HG03045 (cell line): Measurements from ENCODE around the gene EFEMP1.

Experiments used
- ATAC-seq: cut with Tn5 transposase; IDR thresholded peaks from one replicate; pipeline ENCODE4 v1.9.1; 2021; ENCODE audit warnings: mild to moderate bottlenecking, moderate library complexity; ENCODE audit not compliant: unreplicated experiment

The EFEMP1 gene

GRCh38 chr2:55871637-55872036 is 51.9 kb downstream of the EFEMP1 start:
- no peak for ATAC-seq

GRCh38 chr2:55869637-55870325 is 53.8 kb downstream of the EFEMP1 start:
- ATAC-seq, result no peak

- ATAC-seq, result no peak
Measured at GRCh38 chr2:55865096-55865835, 58.3 kb downstream of the EFEMP1 start.

GRCh38 chr2:55864351-55865084 is 59.1 kb downstream of the EFEMP1 start:
- ATAC-seq, result no peak

- ATAC-seq, result no peak
Measured at GRCh38 chr2:55862673-55863390, 60.8 kb downstream of the EFEMP1 start.

- no peak for ATAC-seq
Measured at GRCh38 chr2:55862246-55862645, 61.3 kb downstream of the EFEMP1 start.

- no peak for ATAC-seq
Measured at GRCh38 chr2:55861733-55862132, 61.8 kb downstream of the EFEMP1 start.

GRCh38 chr2:55860832-55861231 is 62.8 kb downstream of the EFEMP1 start:
- no peak for ATAC-seq

- no peak for ATAC-seq
Measured at GRCh38 chr2:55859875-55860274, 63.7 kb downstream of the EFEMP1 start.

- ATAC-seq, result no peak
Measured at GRCh38 chr2:55857766-55858165, 65.8 kb downstream of the EFEMP1 start.

GRCh38 chr2:55856936-55857335 is 66.6 kb downstream of the EFEMP1 start:
- no peak for ATAC-seq

GRCh38 chr2:55848096-55848495 is 75.5 kb downstream of the EFEMP1 start:
- ATAC-seq, result no peak

- ATAC-seq, result no peak
Measured at GRCh38 chr2:55846426-55846825, 77.2 kb downstream of the EFEMP1 start.

- no peak for ATAC-seq
Measured at GRCh38 chr2:55844986-55845385, 78.6 kb downstream of the EFEMP1 start.

GRCh38 chr2:55843994-55844345 is 79.6 kb downstream of the EFEMP1 start:
- ATAC-seq, result no peak

GRCh38 chr2:55843096-55843993 is 80.2 kb downstream of the EFEMP1 start:
- ATAC-seq, result no peak

GRCh38 chr2:55842046-55842445 is 81.5 kb downstream of the EFEMP1 start:
- ATAC-seq, result no peak

GRCh38 chr2:55840460-55840859 is 83.1 kb downstream of the EFEMP1 start:
- no peak for ATAC-seq

- ATAC-seq, result no peak
Measured at GRCh38 chr2:55839182-55839819, 84.3 kb downstream of the EFEMP1 start.

GRCh38 chr2:55838653-55839052 is 84.9 kb downstream of the EFEMP1 start:
- no peak for ATAC-seq
